GM21737 (cell line): ENCODE measurements around the gene SLC22A23.

ENCODE experiments used
- ATAC-seq: cut with Tn5 transposase; IDR thresholded peaks from one replicate; pipeline ENCODE4 v1.9.1; 2021; ENCODE audit warnings: mild to moderate bottlenecking, moderate library complexity; ENCODE audit not compliant: unreplicated experiment

The SLC22A23 gene

GRCh38 chr6:3446184-3446583 is 10.7 kb downstream of the SLC22A23 start:
- ATAC-seq = no peak

DNA sequence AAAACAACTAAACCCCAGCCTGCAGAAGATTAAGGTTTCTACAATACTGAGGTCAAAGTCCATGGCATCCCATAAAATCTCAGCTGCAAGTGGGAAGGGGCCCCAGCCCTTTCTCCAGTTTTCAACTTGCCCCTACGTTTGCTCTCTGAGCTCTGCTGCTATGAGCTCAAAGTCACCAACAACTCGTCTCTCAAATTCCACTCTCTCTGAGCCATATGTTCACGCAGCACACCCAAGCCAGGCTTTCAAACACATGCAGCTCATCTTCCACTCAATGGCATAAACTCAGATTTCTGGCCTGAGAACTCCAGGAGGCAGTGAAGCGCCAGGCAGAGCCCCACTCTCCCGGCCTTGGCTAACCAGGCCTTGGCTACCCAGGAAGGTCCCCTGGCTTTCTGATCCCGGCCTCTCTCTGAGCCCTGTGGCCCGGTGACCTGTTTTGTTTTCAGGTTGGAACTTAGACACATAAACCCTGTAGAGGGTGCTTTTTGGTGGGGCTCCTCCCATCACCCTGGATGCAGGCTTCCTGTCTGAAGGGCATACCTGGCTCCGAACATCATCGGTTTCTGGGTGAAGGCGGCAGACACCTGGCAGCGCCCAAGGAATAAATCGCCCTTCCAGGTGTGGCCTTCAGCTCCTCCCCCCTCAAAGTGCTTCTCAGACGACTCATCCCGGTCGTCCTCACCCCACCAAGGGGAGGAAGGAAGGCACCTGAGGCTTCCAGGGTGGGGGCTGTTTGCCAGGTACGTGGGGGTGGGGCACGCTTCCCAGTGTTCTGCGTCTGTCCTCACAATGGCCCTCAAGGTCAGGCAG is 12.4 kb downstream of the SLC22A23 start:
- no peak for ATAC-seq

GRCh38 chr6:3443221-3443515 is 13.7 kb downstream of the SLC22A23 start:
- ATAC-seq = no peak

DNA sequence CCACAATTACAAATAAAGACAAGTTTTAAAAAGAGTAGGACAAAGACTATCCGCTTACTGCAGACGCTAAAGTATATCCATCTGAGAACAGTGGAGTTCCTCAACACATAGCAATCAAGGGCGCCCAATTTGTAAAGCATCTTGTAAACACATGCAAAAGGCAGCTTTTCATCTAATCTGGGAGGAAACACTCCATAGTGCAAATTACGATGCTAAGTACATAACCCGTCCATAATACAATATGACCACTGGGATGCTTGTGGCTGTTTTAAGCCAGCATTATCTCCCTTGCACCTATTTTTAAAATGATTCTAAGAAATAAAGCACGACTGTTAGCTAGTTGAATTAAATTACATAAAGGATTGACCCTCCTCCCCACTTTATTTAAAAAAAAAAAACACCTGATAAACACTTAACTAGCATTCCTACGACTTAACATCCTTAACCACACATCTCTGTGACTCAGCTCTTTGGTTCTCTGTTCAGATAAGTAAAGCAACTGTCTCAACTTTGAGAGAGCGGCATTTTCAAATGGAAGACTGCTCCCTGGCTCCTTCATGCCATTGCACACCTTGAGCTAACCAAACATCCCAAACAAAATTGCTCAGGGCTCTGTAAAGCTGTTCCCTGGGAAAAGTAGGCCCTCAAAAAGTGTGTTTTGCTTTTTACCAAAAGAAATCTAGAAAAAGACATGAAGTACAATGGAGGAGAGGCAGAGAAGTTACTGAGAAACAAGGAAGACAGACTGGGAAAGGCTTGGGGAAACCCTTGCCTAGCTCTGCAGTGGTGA is 14.2 kb downstream of the SLC22A23 start:
- ATAC-seq = no peak

- ATAC-seq = no peak
Observed at GRCh38 chr6:3440911-3441310, 15.9 kb downstream of the SLC22A23 start.

DNA sequence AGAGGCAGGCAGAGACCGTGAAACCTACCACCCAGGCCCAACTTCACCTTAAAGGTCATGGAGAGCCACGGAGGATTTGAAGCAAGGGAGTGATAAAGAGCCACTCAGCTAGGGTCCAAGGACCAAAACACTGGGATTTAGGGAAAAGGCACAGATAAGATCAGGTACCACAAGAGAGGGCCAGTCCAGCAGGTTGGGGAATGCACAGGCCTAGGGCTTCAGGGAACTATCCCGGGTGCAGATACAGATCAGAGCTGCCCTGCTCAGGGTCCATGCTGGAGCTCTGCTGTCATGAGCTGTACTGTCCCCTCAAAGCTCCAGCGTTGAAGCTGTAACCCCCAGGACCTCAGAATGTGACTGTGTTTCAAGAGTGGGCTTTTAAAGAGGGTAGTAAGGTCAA is 16.9 kb downstream of the SLC22A23 start:
- ATAC-seq = no peak

GRCh38 chr6:3438190-3439167 is 18.4 kb downstream of the SLC22A23 start:
- no peak for ATAC-seq

- no peak for ATAC-seq
Observed at GRCh38 chr6:3433005-3433404, 23.8 kb downstream of the SLC22A23 start.

DNA sequence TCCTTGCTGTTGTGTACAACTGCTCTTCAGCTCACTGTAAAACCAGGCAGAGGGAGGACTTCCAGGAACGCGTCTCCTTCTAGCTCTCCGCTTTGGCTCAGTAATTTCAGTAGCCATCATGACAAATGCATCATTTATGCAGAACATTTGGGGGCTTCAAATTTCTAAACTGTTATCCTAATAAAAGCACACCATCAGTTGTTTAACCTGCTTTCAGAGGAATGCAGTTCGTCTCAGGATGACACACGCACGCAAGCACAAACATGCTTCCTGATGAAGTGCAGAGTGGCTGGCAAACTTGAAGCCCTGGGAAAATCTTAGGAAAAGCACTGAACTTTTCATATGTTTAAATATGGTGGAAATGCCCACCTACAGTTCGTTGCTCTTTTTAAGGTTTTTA is 24.4 kb downstream of the SLC22A23 start:
- ATAC-seq = no peak

GRCh38 chr6:3431994-3432393 is 24.9 kb downstream of the SLC22A23 start:
- no peak for ATAC-seq

GRCh38 chr6:3429211-3429610 is 27.6 kb downstream of the SLC22A23 start:
- no peak for ATAC-seq

DNA sequence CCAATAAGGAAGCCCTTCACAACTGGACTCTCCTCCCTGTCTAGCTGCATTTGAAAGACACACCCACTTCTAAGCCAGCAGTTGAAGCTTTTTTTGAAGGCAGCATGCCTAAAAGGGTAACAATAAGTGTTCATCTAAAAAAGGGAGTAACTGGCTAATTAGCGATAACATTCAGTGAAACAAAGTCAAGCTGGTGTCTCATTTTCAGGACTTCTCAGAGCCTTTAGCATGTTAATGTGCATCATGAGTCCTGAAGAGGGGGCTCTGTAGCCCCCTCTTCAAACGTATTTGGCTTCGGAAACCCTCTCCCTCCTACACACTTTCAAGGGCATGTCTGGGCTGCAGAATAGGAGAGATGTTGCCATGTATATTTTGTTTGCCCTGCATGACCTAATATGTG is 28.1 kb downstream of the SLC22A23 start:
- no peak for ATAC-seq

GRCh38 chr6:3428247-3428646 is 28.6 kb downstream of the SLC22A23 start:
- no peak for ATAC-seq

DNA sequence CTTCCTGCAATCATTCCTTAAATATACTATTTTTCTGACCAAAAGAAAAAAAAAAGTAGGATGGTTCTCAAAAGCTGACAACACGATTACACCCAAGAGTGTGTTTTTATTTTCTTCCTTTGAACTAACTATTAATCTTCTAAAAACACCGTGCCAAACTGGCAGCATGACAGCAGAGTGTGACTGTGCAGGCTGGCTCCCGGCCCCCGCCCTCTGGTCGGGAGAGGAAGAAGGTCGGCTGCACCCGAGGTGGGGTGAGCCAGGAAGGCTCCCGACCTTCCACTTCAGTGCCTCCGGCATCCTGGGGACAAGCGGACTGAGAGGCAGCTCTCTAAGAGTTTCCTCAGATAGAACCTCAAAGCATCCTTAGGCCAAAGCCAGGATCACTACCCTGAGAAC is 29.2 kb downstream of the SLC22A23 start:
- ATAC-seq = no peak

DNA sequence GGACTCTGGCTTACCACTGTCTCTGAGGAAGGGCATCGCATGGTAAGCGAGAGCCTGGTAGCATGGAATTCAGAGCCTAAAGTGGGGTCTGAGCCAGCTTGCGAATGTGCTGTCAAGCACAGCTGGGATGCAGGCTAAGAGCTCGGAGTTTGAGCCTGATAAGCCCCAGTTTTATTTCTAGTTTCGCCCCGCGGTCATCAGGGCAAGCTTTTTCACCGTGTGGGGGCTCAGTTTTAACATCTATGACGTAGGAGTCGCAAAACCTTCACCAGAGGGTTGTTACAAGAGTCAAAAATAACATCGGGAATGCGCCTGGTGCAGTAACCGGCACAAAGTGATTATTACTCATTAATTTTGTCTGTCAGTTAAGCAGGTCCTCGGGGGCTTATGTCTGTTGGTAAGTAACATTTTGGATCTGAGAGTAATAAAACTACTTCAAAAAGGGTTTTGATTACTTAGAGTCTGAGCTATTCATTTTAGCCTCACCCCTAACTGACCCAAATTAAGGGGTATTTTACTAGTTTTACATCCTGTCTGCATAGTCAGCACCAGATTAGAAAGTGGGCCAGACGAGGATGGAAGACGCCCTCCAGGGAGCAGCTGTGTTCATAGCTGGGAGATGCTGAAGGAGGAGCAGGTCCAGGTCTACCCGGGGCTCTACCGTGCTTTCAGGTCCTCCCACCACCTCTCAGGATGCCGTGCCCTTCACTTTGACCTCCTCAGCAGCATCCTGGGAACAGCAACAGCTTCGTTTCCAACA is 29.7 kb downstream of the SLC22A23 start:
- ATAC-seq = no peak

GRCh38 chr6:3426091-3426926 is 30.5 kb downstream of the SLC22A23 start:
- no peak for ATAC-seq

- ATAC-seq = no peak
Observed at GRCh38 chr6:3425574-3425973, 31.3 kb downstream of the SLC22A23 start.

- no peak for ATAC-seq
Observed at GRCh38 chr6:3424185-3424927, 32.5 kb downstream of the SLC22A23 start.
